GM12872 (cell line): ENCODE data around the gene RFC1.

ENCODE experiments used
- CTCF ChIP-seq: IDR thresholded peaks from 3 replicates; pipeline ENCODE4 v1.5.1; 2011; ENCODE audit warnings: low read depth, mild to moderate bottlenecking, low read length, moderate library complexity; ENCODE audit not compliant: insufficient read depth

RFC1 gene

GRCh38 chr4:39365830-39366771 lies at the start of gene RFC1:
Gene RFC1 (minus strand): TSS chr4:39366362. CDS start chr4:39366241, 121 bp downstream.
- no peak for TF ChIP-seq CTCF

- TF ChIP-seq CTCF, result no peak
These were observed 49.6 kb upstream of the RFC1 start for GRCh38 chr4:39415678-39416283.

GRCh38 chr4:39410415-39410814 lies 44.3 kb upstream of the RFC1 start:
- TF ChIP-seq CTCF, result peak; percentile 8; the same call in 1 of the 3 replicates

GRCh38 chr4:39407584-39407885 lies 41.4 kb upstream of the RFC1 start:
- no peak for TF ChIP-seq CTCF

- no peak for TF ChIP-seq CTCF
These were observed 40.8 kb upstream of the RFC1 start, which contains the start of gene KLB for GRCh38 chr4:39406763-39407583. Gene KLB (plus strand): TSS chr4:39406930. CDS start chr4:39406950, 20 bp downstream.

GRCh38 chr4:39394706-39395105 lies 28.5 kb upstream of the RFC1 start:
- TF ChIP-seq CTCF, result no peak

GRCh38 chr4:39390603-39391002 lies 24.4 kb upstream of the RFC1 start:
- TF ChIP-seq CTCF, result no peak
